ENCODE measurements around the gene PCDHGA1. TPM values are rescaled to one million over a fixed set of nuclear protein-coding genes. Genes with fewer than 3 reads are reported as not detected.

PCDHGA1 gene
- total RNA-seq (2021) = 0.63 and 0.72 TPM in 2 replicates
- long read RNA-seq, full-length matches to known transcripts = 1 of 1 reads
- long read RNA-seq, partial matches to known transcripts = 0 of 1 reads
- long read RNA-seq, other reads (novel, unspliced or antisense) = 0 of 1 reads

DNA sequence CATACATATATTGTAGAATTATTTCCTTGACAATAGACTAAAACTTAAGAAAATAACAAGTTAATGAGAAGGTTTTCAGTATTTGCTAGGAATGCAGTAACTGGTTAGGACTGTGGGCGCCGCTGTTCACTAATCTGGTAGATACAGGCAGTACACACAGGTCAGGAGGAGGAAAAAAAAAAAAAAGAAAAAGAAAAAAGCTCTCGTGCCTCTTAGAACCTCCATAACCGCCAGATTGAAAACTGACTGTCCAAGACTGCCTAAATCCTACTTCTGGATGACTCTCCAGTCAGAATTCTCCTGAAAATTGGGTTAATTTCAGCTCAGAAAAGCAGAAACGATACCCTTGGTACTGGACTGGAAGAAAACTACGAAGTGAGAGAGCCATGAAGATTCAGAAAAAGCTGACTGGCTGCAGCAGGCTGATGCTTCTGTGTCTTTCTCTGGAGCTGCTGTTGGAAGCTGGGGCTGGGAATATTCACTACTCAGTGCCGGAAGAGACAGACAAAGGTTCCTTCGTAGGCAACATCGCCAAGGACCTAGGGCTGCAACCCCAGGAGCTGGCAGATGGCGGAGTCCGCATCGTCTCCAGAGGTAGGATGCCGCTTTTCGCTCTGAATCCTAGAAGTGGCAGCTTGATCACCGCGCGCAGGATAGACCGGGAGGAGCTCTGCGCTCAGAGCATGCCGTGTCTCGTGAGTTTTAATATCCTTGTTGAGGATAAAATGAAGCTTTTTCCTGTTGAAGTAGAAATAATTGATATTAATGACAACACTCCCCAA lies at the start of gene PCDHGA1:
Gene PCDHGA1 (plus strand): TSS at position 216 of the 782 bp plus-strand sequence.
- H3K56ac ChIP-seq (ENCODE audit: insufficient read length, low read depth, low read length) = no peak within 1 kb of the TSS
- H3K27me3 ChIP-seq (ENCODE audit: insufficient read depth, low read length) = no peaks in the 10 kb centered on the region
- no peak within 1 kb of the TSS for H2BK120ac ChIP-seq (ENCODE audit: low read depth, low read length, poor library complexity, severe bottlenecking)
- no peak within 1 kb of the TSS for H3K9ac ChIP-seq (ENCODE audit: extremely low read depth, insufficient read length, low read length)
- H3K4me1 Mint-ChIP-seq = peaks cover 5 to 6% of the 10 kb centered on the region in 2 experiments
- no peak within 1 kb of the TSS for H2AK5ac ChIP-seq (ENCODE audit: insufficient read length, low read length)
- no peak within 1 kb of the TSS for H3K14ac ChIP-seq (ENCODE audit: insufficient read depth, low read length)
- no peak within 1 kb of the TSS for H3K23ac ChIP-seq (ENCODE audit: insufficient read length, low read depth, low read length)
- H4K8ac ChIP-seq (replicated peaks; ENCODE audit: insufficient read length, low read depth, low read length) = no peak within 1 kb of the TSS
- H3K4me1 ChIP-seq (ENCODE audit: insufficient read depth, low read length) = no peaks in the 10 kb centered on the region
- H2BK12ac ChIP-seq (ENCODE audit: insufficient read length, low read depth, low read length) = no peak within 1 kb of the TSS
- peaks cover 22% of the 10 kb centered on the region for H3K9me3 ChIP-seq (ENCODE audit: control insufficient read depth, low read depth, low read length)
- no peak within 1 kb of the TSS for H3K4me2 ChIP-seq (ENCODE audit: insufficient read depth, insufficient read length, low read length)
- H3K23me2 ChIP-seq (ENCODE audit: insufficient read length, low read depth, low read length, poor library complexity, severe bottlenecking) = peaks cover 9% of the 10 kb centered on the region
- H3K4me3 Mint-ChIP-seq = no peak within 1 kb of the TSS
- no peaks in the 10 kb centered on the region for H4K20me1 ChIP-seq (ENCODE audit: control insufficient read depth, insufficient read depth, insufficient read length)
- no peaks in the 10 kb centered on the region for H3K79me2 ChIP-seq (ENCODE audit: insufficient read depth, low read length)
- peaks cover 59 to 66% of the 10 kb centered on the region in 2 experiments for H3K9me3 Mint-ChIP-seq
- no peaks in the 10 kb centered on the region for H3K79me1 ChIP-seq (ENCODE audit: insufficient read depth, low read depth, low read length, poor library complexity, severe bottlenecking)
- no peak within 1 kb of the TSS for H2BK20ac ChIP-seq (ENCODE audit: low read depth, low read length, poor library complexity, severe bottlenecking)
- peaks cover 9 to 42% (median 15%) of the 10 kb centered on the region in 3 experiments for H3K36me3 Mint-ChIP-seq (ENCODE audit: insufficient read depth in 1 of 3, low read depth in 3 of 3)
- no peak within 1 kb of the TSS for H3K18ac ChIP-seq (ENCODE audit: insufficient read length, low read depth, low read length)
- H3K27ac Mint-ChIP-seq = no peak within 1 kb of the TSS
- TF ChIP-seq, protein P1, sequence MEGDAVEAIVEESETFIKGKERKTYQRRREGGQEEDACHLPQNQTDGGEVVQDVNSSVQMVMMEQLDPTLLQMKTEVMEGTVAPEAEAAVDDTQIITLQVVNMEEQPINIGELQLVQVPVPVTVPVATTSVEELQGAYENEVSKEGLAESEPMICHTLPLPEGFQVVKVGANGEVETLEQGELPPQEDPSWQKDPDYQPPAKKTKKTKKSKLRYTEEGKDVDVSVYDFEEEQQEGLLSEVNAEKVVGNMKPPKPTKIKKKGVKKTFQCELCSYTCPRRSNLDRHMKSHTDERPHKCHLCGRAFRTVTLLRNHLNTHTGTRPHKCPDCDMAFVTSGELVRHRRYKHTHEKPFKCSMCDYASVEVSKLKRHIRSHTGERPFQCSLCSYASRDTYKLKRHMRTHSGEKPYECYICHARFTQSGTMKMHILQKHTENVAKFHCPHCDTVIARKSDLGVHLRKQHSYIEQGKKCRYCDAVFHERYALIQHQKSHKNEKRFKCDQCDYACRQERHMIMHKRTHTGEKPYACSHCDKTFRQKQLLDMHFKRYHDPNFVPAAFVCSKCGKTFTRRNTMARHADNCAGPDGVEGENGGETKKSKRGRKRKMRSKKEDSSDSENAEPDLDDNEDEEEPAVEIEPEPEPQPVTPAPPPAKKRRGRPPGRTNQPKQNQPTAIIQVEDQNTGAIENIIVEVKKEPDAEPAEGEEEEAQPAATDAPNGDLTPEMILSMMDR (conservative IDR thresholded peaks at IDR 0.05) = peak; percentile 59
- H2BK15ac ChIP-seq (ENCODE audit: low read depth, low read length) = no peak within 1 kb of the TSS
- no peak within 1 kb of the TSS for H2BK5ac ChIP-seq (ENCODE audit: insufficient read length, low read length)
- H3K4ac ChIP-seq (ENCODE audit: low read depth, low read length) = no peak within 1 kb of the TSS
- peaks cover 9% of the 10 kb centered on the region for H3K27me3 Mint-ChIP-seq (ENCODE audit: low read depth)
- no peak for DNase-seq
- H2AFZ ChIP-seq (ENCODE audit: low read length) = no peak within 1 kb of the TSS
- WGBS (ENCODE audit: extremely low coverage, insufficient read length, low lambda C conversion rate) = no CpG with 5 or more reads among the region's 21 CpGs
- no peak within 1 kb of the TSS for H3K27ac ChIP-seq (ENCODE audit: insufficient read length, low read depth, low read length)
- no peak within 1 kb of the TSS for H4K5ac ChIP-seq (ENCODE audit: insufficient read length, low read depth, low read length)
- H4K91ac ChIP-seq (ENCODE audit: insufficient read length, low read depth, low read length) = no peak within 1 kb of the TSS
- no peak within 1 kb of the TSS for H3T11ph ChIP-seq (ENCODE audit: low read length)
